ENCODE data around the gene MYH11. TPM values are rescaled to one million over a fixed set of nuclear protein-coding genes. Genes with fewer than 3 reads are reported as not detected.
A peak's percentile ranks its signal among the peaks of the same experiment; 100 is the strongest.

Gene MYH11
- polyA plus RNA-seq, 1 donor from 2014 or later = not detected

DNA sequence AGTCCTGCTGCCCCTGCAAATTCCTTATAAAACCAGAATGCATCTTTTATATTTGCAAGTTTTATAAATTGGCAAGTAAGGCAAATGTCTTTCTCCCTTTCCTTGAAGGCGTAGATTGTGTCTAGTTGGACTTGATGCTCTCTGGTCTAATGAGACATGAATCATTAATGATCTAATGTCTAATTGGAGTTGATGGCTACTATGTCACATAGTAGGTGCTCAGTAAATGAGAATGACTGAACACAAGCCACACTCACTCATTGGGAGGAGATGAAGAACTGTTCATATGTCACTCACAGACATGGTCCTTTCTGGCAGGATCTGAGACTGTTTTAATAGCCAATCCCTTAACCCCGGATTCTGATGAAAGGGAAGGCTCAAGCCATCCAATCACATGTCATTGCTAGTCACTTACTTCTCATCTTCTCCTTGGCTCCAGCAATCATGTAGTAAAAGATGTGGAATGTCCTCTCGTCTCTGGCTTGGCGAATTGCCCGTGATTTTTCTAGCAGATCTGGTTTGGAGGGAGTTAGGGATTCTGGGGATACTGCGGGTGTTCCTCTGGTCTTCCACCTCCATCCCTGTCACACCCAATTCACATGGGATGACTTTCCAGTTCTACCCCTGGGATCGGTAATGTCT is 81.0 kb downstream of the MYH11 start:
- no peaks in the 10 kb centered on the region for H3K36me3 ChIP-seq (ENCODE audit: insufficient read depth, low read length)
- no peaks in the 10 kb centered on the region for H3F3A ChIP-seq (ENCODE audit: insufficient read depth, low read length, poor library complexity, severe bottlenecking)
- H3K27me3 ChIP-seq (ENCODE audit: insufficient read depth, low read depth, low read length) = no peaks in the 10 kb centered on the region
- H4K20me1 ChIP-seq (ENCODE audit: insufficient read depth) = no peaks in the 10 kb centered on the region
- H3K27ac ChIP-seq (ENCODE audit: low read length) = peak overlapping the region; percentile 44
- H2AFZ ChIP-seq (ENCODE audit: low read depth, low read length) = no peak overlapping the region
- H3K9ac ChIP-seq (ENCODE audit: low read length) = no peak overlapping the region
- no peaks in the 10 kb centered on the region for H3K9me2 ChIP-seq (ENCODE audit: insufficient read depth, low read length)
- no peaks in the 10 kb centered on the region for H3K9me3 ChIP-seq (ENCODE audit: low read length)
- no peaks in the 10 kb centered on the region for H3K79me2 ChIP-seq (replicated peaks; ENCODE audit: insufficient read depth, low read length)
- H3K4me2 ChIP-seq (ENCODE audit: low read length) = no peak overlapping the region
- TF ChIP-seq MXI1 (conservative IDR thresholded peaks at IDR 0.05; ENCODE audit: poor library complexity, severe bottlenecking) (no peak), POLR2AphosphoS5 (IDR thresholded peaks at IDR 0.05) (no peak), SMC3 (conservative IDR thresholded peaks at IDR 0.05; ENCODE audit: poor library complexity) (no peak), RAD21 (conservative IDR thresholded peaks at IDR 0.05) (no peak), TAF1 (IDR thresholded peaks at IDR 0.05; ENCODE audit: low read depth) (no peak), EZH2 (IDR thresholded peaks at IDR 0.05; ENCODE audit: borderline replicate concordance, insufficient read depth, low read length, poor library complexity, severe bottlenecking) (no peak), EP300 (conservative IDR thresholded peaks at IDR 0.05; ENCODE audit: poor library complexity, severe bottlenecking) (no peak)
- TF ChIP-seq, protein P1, sequence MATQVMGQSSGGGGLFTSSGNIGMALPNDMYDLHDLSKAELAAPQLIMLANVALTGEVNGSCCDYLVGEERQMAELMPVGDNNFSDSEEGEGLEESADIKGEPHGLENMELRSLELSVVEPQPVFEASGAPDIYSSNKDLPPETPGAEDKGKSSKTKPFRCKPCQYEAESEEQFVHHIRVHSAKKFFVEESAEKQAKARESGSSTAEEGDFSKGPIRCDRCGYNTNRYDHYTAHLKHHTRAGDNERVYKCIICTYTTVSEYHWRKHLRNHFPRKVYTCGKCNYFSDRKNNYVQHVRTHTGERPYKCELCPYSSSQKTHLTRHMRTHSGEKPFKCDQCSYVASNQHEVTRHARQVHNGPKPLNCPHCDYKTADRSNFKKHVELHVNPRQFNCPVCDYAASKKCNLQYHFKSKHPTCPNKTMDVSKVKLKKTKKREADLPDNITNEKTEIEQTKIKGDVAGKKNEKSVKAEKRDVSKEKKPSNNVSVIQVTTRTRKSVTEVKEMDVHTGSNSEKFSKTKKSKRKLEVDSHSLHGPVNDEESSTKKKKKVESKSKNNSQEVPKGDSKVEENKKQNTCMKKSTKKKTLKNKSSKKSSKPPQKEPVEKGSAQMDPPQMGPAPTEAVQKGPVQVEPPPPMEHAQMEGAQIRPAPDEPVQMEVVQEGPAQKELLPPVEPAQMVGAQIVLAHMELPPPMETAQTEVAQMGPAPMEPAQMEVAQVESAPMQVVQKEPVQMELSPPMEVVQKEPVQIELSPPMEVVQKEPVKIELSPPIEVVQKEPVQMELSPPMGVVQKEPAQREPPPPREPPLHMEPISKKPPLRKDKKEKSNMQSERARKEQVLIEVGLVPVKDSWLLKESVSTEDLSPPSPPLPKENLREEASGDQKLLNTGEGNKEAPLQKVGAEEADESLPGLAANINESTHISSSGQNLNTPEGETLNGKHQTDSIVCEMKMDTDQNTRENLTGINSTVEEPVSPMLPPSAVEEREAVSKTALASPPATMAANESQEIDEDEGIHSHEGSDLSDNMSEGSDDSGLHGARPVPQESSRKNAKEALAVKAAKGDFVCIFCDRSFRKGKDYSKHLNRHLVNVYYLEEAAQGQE (IDR thresholded peaks at IDR 0.05; ENCODE audit: borderline replicate concordance) = no peak
- TF ChIP-seq, protein P2, sequence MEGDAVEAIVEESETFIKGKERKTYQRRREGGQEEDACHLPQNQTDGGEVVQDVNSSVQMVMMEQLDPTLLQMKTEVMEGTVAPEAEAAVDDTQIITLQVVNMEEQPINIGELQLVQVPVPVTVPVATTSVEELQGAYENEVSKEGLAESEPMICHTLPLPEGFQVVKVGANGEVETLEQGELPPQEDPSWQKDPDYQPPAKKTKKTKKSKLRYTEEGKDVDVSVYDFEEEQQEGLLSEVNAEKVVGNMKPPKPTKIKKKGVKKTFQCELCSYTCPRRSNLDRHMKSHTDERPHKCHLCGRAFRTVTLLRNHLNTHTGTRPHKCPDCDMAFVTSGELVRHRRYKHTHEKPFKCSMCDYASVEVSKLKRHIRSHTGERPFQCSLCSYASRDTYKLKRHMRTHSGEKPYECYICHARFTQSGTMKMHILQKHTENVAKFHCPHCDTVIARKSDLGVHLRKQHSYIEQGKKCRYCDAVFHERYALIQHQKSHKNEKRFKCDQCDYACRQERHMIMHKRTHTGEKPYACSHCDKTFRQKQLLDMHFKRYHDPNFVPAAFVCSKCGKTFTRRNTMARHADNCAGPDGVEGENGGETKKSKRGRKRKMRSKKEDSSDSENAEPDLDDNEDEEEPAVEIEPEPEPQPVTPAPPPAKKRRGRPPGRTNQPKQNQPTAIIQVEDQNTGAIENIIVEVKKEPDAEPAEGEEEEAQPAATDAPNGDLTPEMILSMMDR (IDR thresholded peaks at IDR 0.05; ENCODE audit: poor library complexity, severe bottlenecking) = no peak
- H3K4me3 ChIP-seq (ENCODE audit: low read length) = no peak overlapping the region

DNA sequence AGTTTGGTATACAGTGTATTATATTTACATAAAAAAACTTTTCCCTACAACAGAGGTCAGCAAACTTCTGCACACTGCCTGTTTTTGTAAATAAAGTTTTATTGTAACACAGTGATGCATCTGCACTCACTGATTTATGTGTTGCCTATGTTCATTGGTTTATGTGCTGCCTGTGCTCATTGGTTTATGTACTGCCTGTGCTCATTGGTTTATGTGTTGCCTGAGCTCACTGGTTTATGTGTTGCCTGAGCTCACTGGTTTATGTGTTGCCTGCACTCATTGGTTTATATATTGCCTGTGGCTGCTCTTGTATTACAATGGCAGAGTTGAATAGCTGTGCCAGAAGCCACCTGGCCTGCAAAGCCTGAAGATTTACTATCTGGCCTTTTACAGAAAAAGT is 81.6 kb downstream of the MYH11 start:
- TF ChIP-seq TAF1 (IDR thresholded peaks at IDR 0.05; ENCODE audit: low read depth) (no peak), POLR2AphosphoS5 (IDR thresholded peaks at IDR 0.05) (no peak), MXI1 (conservative IDR thresholded peaks at IDR 0.05; ENCODE audit: poor library complexity, severe bottlenecking) (no peak)

More for the DNA sequence above, 81.6 kb downstream of the MYH11 start:
- Histone ChIP-seq H2AFZ (ENCODE audit: low read depth, low read length) (no peak overlapping the region), H3K4me3 (ENCODE audit: low read length) (no peak overlapping the region), H4K20me1 (ENCODE audit: insufficient read depth) (no peaks in the 10 kb centered on the region), H3K27ac (ENCODE audit: low read length) (no peak overlapping the region), H3K9me3 (ENCODE audit: low read length) (no peaks in the 10 kb centered on the region), H3K27me3 (ENCODE audit: insufficient read depth, low read depth, low read length) (no peaks in the 10 kb centered on the region), H3K79me2 (replicated peaks; ENCODE audit: insufficient read depth, low read length) (no peaks in the 10 kb centered on the region), H3K4me2 (ENCODE audit: low read length) (no peak overlapping the region), H3K36me3 (ENCODE audit: insufficient read depth, low read length) (no peaks in the 10 kb centered on the region), H3K9ac (ENCODE audit: low read length) (no peak overlapping the region), H3K9me2 (ENCODE audit: insufficient read depth, low read length) (no peaks in the 10 kb centered on the region), H3F3A (ENCODE audit: insufficient read depth, low read length, poor library complexity, severe bottlenecking) (no peaks in the 10 kb centered on the region)

All from neural cell (in vitro differentiated cells).